Skeletal muscle satellite cell (primary cell): ENCODE measurements around the gene DDAH1.

Source experiments
- H3K27me3 ChIP-seq: 2 replicates; pipeline ENCODE4 v1.7.0; 2013; ENCODE audit warnings: low read length; ENCODE audit not compliant: control insufficient read depth, insufficient read depth
- H3K36me3 ChIP-seq: 2 replicates; pipeline ENCODE4 v1.7.0; 2013; ENCODE audit warnings: mild to moderate bottlenecking, control low read depth, low read length; ENCODE audit not compliant: insufficient read depth
- H3K4me1 ChIP-seq: 2 replicates; pipeline ENCODE4 v1.7.0; 2013; ENCODE audit warnings: low read length; ENCODE audit not compliant: control insufficient read depth, insufficient read depth
- H3K4me2 ChIP-seq: 2 replicates; pipeline ENCODE4 v1.7.0; 2013; ENCODE audit warnings: mild to moderate bottlenecking, low read length
- H3K4me3 ChIP-seq: 2 replicates; pipeline ENCODE4 v1.7.0; 2013; ENCODE audit warnings: low read length
- H3K9ac ChIP-seq: 2 replicates; pipeline ENCODE4 v1.7.0; 2013; ENCODE audit warnings: mild to moderate bottlenecking, low read depth, low read length, moderate library complexity
- H3K9me3 ChIP-seq: replicated peaks from 2 replicates; pipeline ENCODE4 v1.7.0; 2013; ENCODE audit warnings: mild to moderate bottlenecking, control low read depth, low read length

The DDAH1 gene

GRCh38 chr1:85407746-85408377 is 57.1 kb downstream of the DDAH1 start:
- Histone ChIP-seq H3K4me3 (peak overlapping the region; percentile 44), H3K27me3 (no peaks in the 10 kb centered on the region), H3K9ac (peak overlapping the region; percentile 67), H3K9me3 (no peaks in the 10 kb centered on the region), H3K36me3 (peaks cover 15% of the 10 kb centered on the region), H3K4me2 (peak overlapping the region; percentile 76), H3K4me1 (peaks cover 45% of the 10 kb centered on the region)

- Histone ChIP-seq H3K4me3 (peak overlapping the region; percentile 44), H3K9me3 (no peaks in the 10 kb centered on the region), H3K4me2 (peak overlapping the region; percentile 76), H3K27me3 (no peaks in the 10 kb centered on the region), H3K4me1 (peaks cover 45% of the 10 kb centered on the region), H3K9ac (peak overlapping the region; percentile 72), H3K36me3 (peaks cover 15% of the 10 kb centered on the region)
Observed at GRCh38 chr1:85406887-85407533, 57.9 kb downstream of the DDAH1 start.

- no peak overlapping the region for H3K4me3 ChIP-seq
- peaks cover 45% of the 10 kb centered on the region for H3K4me1 ChIP-seq
- no peaks in the 10 kb centered on the region for H3K9me3 ChIP-seq
- peak overlapping the region; percentile 25 for H3K4me2 ChIP-seq
- H3K27me3 ChIP-seq, result no peaks in the 10 kb centered on the region
- peaks cover 14% of the 10 kb centered on the region for H3K36me3 ChIP-seq
- peak overlapping the region; percentile 72 for H3K9ac ChIP-seq
Observed at GRCh38 chr1:85406081-85406480, 58.9 kb downstream of the DDAH1 start.

- Histone ChIP-seq H3K27me3 (no peaks in the 10 kb centered on the region), H3K36me3 (peaks cover 21% of the 10 kb centered on the region), H3K4me2 (peak overlapping the region; percentile 10), H3K9ac (no peak overlapping the region), H3K4me3 (no peak overlapping the region), H3K4me1 (peaks cover 45% of the 10 kb centered on the region), H3K9me3 (no peaks in the 10 kb centered on the region)
Observed at GRCh38 chr1:85404408-85404807, 60.6 kb downstream of the DDAH1 start.

- Histone ChIP-seq H3K36me3 (peaks cover 14% of the 10 kb centered on the region), H3K4me2 (peak overlapping the region; percentile 21), H3K4me1 (peaks cover 19% of the 10 kb centered on the region), H3K27me3 (no peaks in the 10 kb centered on the region), H3K4me3 (no peak overlapping the region), H3K9me3 (no peaks in the 10 kb centered on the region), H3K9ac (peak overlapping the region; percentile 7)
Observed at GRCh38 chr1:85398391-85399064, 66.4 kb downstream of the DDAH1 start.

GRCh38 chr1:85397490-85398032 is 67.4 kb downstream of the DDAH1 start:
- peaks cover 14% of the 10 kb centered on the region for H3K36me3 ChIP-seq
- no peak overlapping the region for H3K4me3 ChIP-seq
- H3K4me2 ChIP-seq, result no peak overlapping the region
- no peaks in the 10 kb centered on the region for H3K27me3 ChIP-seq
- H3K4me1 ChIP-seq, result peaks cover 24% of the 10 kb centered on the region
- peak overlapping the region; percentile 12 for H3K9ac ChIP-seq
- H3K9me3 ChIP-seq, result no peaks in the 10 kb centered on the region

GRCh38 chr1:85396194-85396593 is 68.8 kb downstream of the DDAH1 start:
- Histone ChIP-seq H3K36me3 (peaks cover 14% of the 10 kb centered on the region), H3K4me1 (peaks cover 24% of the 10 kb centered on the region), H3K4me2 (no peak overlapping the region), H3K9me3 (no peaks in the 10 kb centered on the region), H3K27me3 (no peaks in the 10 kb centered on the region), H3K4me3 (no peak overlapping the region), H3K9ac (no peak overlapping the region)

- H3K9me3 ChIP-seq, result no peaks in the 10 kb centered on the region
- no peak overlapping the region for H3K4me2 ChIP-seq
- peaks cover 5% of the 10 kb centered on the region for H3K36me3 ChIP-seq
- no peaks in the 10 kb centered on the region for H3K27me3 ChIP-seq
- H3K4me1 ChIP-seq, result peaks cover 24% of the 10 kb centered on the region
- no peak overlapping the region for H3K9ac ChIP-seq
- H3K4me3 ChIP-seq, result no peak overlapping the region
Observed at GRCh38 chr1:85394130-85394529, 70.8 kb downstream of the DDAH1 start.

GRCh38 chr1:85393490-85393889 is 71.5 kb downstream of the DDAH1 start:
- H3K36me3 ChIP-seq, result peaks cover 5% of the 10 kb centered on the region
- H3K4me2 ChIP-seq, result no peak overlapping the region
- no peaks in the 10 kb centered on the region for H3K9me3 ChIP-seq
- H3K4me1 ChIP-seq, result peaks cover 19% of the 10 kb centered on the region
- no peak overlapping the region for H3K9ac ChIP-seq
- H3K27me3 ChIP-seq, result no peaks in the 10 kb centered on the region
- no peak overlapping the region for H3K4me3 ChIP-seq

GRCh38 chr1:85388416-85388815 is 76.5 kb downstream of the DDAH1 start:
- Histone ChIP-seq H3K4me1 (peaks cover 4% of the 10 kb centered on the region), H3K27me3 (no peaks in the 10 kb centered on the region), H3K9me3 (no peaks in the 10 kb centered on the region), H3K4me3 (no peak overlapping the region), H3K4me2 (no peak overlapping the region), H3K9ac (no peak overlapping the region), H3K36me3 (peaks cover 24% of the 10 kb centered on the region)

- Histone ChIP-seq H3K36me3 (peaks cover 30% of the 10 kb centered on the region), H3K4me1 (no peaks in the 10 kb centered on the region), H3K9ac (no peak overlapping the region), H3K9me3 (no peaks in the 10 kb centered on the region), H3K27me3 (no peaks in the 10 kb centered on the region), H3K4me3 (no peak overlapping the region), H3K4me2 (no peak overlapping the region)
Observed at GRCh38 chr1:85387781-85388180, 77.2 kb downstream of the DDAH1 start.
